GM12873 (cell line): ENCODE data around the gene LDLRAD3.

Experiments used
- CTCF ChIP-seq: IDR thresholded peaks from 2 replicates; pipeline ENCODE4 v1.5.1; 2012; ENCODE audit warnings: low read depth, mild to moderate bottlenecking, moderate library complexity, low read length, control low read depth; ENCODE audit not compliant: insufficient read depth; ENCODE audit errors: missing control alignments

Gene LDLRAD3

GRCh38 chr11:36165621-36166397 is 221.9 kb downstream of the LDLRAD3 start:
- TF ChIP-seq CTCF, result no peak

- TF ChIP-seq CTCF, result no peak
Observed at GRCh38 chr11:36167073-36167472, 223.2 kb downstream of the LDLRAD3 start.

- no peak for TF ChIP-seq CTCF
Observed at GRCh38 chr11:36167729-36168128, 223.9 kb downstream of the LDLRAD3 start.

- TF ChIP-seq CTCF, result no peak
Observed at GRCh38 chr11:36177836-36178235, 234.0 kb downstream of the LDLRAD3 start.

GRCh38 chr11:36186340-36187175 is 242.7 kb downstream of the LDLRAD3 start:
- no peak for TF ChIP-seq CTCF

- no peak for TF ChIP-seq CTCF
Observed at GRCh38 chr11:36187622-36188021, 243.8 kb downstream of the LDLRAD3 start.

- TF ChIP-seq CTCF, result no peak
Observed at GRCh38 chr11:36191941-36192340, 248.1 kb downstream of the LDLRAD3 start.
